Breast epithelium (tissue), 4 donors: ENCODE results near the gene MCF2L2. TPM values are rescaled to one million over a fixed set of nuclear protein-coding genes. Genes with fewer than 3 reads are reported as not detected.
"Not testable (repeated sequence)": the region's sequence is repeated elsewhere in the genome, so short reads cannot be mapped to it uniquely, and the experiment has no call there.

Experiments used
- DNase-seq, 2 donors: peaks; one replicate each; pipeline ENCODE4 v3.0.0-alpha.2; 2019; ENCODE audit warnings: low spot score in 2 of 2
- H3K27ac ChIP-seq, 2 donors: fragments of 200-600 bp; sonication (generic) in 1 of 2; one replicate each; pipeline ENCODE4 v1.5.1; 2016 to 2019; ENCODE audit warnings: mild to moderate bottlenecking in 1 of 2
- H3K27me3 ChIP-seq, 2 donors: fragments of 200-600 bp; sonication (generic) in 1 of 2; one replicate each; pipeline versions ENCODE4 v1.5.1 to v1.6.0; 2017 to 2019; ENCODE audit warnings: control low read depth in 1 of 2, mild to moderate bottlenecking in 1 of 2
- H3K36me3 ChIP-seq: fragments of 200-600 bp; one replicate; pipeline ENCODE4 v1.5.1; 2019
- H3K4me1 ChIP-seq, 2 donors: fragments of 200-600 bp; sonication (generic); one replicate each; pipeline ENCODE4 v1.5.1; 2016 to 2019; ENCODE audit warnings: control low read depth in 1 of 2
- H3K4me3 ChIP-seq, 3 donors: fragments of 200-600 bp; sonication (generic); 1 replicate in 2 of 3; 2 replicates in 1 of 3; pipeline ENCODE4 v1.5.1; 2016 to 2019; ENCODE audit warnings: mild to moderate bottlenecking in 3 of 3, moderate library complexity in 2 of 3
- H3K9me3 ChIP-seq, 2 donors: fragments of 200-600 bp; sonication (generic) in 1 of 2; one replicate each; pipeline ENCODE4 v1.5.1; 2016 to 2019; ENCODE audit warnings: control low read depth in 1 of 2
- POLR2A ChIP-seq: fragments of 450-650 bp; IDR thresholded peaks from one replicate; pipeline ENCODE4 v1.6.1; 2016; ENCODE audit warnings: antibody characterized with exemption, mild to moderate bottlenecking, moderate library complexity
- POLR2AphosphoS5 ChIP-seq, 3 donors: sonication (generic); formaldehyde crosslinking; IDR thresholded peaks; one replicate each; pipeline ENCODE4 v1.6.1; 2017; ENCODE audit warnings: antibody characterized with exemption in 3 of 3
- intact Hi-C: fragments of 100-400 bp; cut with DNase I; formaldehyde crosslinking; loops from one replicate; pipeline ENCODE4 v1.15.1; 2023; ENCODE audit warnings: low total_unique reads
- total RNA-seq, 3 donors: library from RNA; depleted of rRNA; stranded (reverse); fragments of >200 nt; gene quantifications; one replicate each; pipeline ENCODE4 v1.1.0, GENCODE V29; 2016
- TF ChIP-seq, protein P1 (sequence below), 3 donors: fragments of 450-650 bp; IDR thresholded peaks; one replicate each; pipeline ENCODE4 v1.5.1; 2016 to 2017; ENCODE audit warnings: antibody characterized with exemption in 3 of 3, mild to moderate bottlenecking in 3 of 3, moderate library complexity in 3 of 3

Gene MCF2L2
- total RNA-seq, 3 donors from 2014 or later: 0.64 to 1.5 (median 1.3) TPM

DNA sequence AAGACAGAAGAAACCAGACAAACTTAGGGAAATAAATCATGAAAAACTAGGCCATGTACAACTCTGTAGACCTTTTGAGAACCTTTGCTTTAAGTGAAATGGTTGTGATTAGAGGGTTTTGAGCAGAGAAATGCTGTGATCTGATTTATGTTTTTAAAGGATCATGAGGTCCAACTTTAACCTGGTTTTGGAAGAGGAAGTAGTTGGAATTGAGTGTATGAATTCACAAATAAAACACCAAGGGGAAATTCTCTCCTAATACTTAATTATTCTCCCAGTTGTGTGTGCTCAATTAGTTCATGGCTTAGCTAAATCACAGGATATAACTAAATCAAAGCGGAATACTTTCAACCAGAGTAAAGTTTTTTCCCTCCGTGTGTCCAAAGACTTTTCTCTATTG, 45.5 kb upstream of the MCF2L2 start:
- Histone ChIP-seq H3K4me3 (no peak overlapping the region), H3K27ac (peak overlapping the region in 1 of 2 donors; percentile 19), H3K36me3 (no peaks in the 10 kb centered on the region), H3K9me3 (no peaks in the 10 kb centered on the region), H3K27me3 (no peaks in the 10 kb centered on the region), H3K4me1 (no peaks in the 10 kb centered on the region)
- TF ChIP-seq, protein P1, sequence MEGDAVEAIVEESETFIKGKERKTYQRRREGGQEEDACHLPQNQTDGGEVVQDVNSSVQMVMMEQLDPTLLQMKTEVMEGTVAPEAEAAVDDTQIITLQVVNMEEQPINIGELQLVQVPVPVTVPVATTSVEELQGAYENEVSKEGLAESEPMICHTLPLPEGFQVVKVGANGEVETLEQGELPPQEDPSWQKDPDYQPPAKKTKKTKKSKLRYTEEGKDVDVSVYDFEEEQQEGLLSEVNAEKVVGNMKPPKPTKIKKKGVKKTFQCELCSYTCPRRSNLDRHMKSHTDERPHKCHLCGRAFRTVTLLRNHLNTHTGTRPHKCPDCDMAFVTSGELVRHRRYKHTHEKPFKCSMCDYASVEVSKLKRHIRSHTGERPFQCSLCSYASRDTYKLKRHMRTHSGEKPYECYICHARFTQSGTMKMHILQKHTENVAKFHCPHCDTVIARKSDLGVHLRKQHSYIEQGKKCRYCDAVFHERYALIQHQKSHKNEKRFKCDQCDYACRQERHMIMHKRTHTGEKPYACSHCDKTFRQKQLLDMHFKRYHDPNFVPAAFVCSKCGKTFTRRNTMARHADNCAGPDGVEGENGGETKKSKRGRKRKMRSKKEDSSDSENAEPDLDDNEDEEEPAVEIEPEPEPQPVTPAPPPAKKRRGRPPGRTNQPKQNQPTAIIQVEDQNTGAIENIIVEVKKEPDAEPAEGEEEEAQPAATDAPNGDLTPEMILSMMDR (IDR thresholded peaks at IDR 0.05): no peak
- no peak for TF ChIP-seq POLR2AphosphoS5 (IDR thresholded peaks at IDR 0.05)
- no peak for TF ChIP-seq POLR2A
- intact Hi-C loops: no loop called here
- no peak for DNase-seq

DNA sequence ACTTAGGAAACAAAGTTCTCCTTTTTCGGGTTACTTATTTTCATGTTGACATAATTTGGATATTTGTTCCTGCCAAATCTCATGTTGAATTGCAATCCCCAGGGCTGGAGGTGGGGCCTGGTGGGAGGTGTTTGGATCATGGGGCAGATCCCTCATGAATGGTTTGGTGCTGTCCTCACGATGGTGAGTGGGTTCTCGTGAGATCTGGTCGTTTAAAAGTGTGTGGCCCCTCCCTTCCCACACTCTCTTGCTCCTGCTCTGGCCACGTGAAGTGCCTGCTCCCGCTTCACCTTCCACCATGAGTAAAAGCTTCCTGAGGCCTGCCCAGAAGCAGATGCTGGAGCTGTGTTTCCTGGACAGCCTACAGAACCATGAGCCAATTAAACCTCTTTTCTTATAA, 43.7 kb upstream of the MCF2L2 start:
- H3K4me3 ChIP-seq: no peak overlapping the region

DNA sequence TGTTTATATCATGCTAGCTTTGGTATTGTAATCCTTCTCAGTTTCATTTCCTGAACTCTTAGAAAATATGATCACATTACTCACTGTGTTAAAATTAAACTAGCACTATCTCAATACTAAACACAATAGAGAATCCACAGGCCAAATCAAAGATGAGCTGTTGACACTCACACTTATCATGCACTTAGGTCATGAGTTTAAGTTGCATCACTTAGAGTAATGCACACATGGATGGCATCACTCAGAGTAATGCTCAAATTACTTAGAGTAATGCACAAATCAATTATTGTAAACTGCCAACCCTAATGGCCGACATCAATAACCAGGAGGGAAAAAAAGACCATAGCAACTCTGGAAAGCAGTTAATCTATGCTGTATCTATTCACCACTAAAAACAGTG, 40.0 kb upstream of the MCF2L2 start:
- H3K27ac ChIP-seq: no peak overlapping the region
- no peaks in the 10 kb centered on the region for H3K9me3 ChIP-seq
- DNase-seq: no peak
- no peaks in the 10 kb centered on the region for H3K4me1 ChIP-seq
- no peaks in the 10 kb centered on the region for H3K36me3 ChIP-seq
- no peaks in the 10 kb centered on the region for H3K27me3 ChIP-seq
- intact Hi-C loops: loop anchor here (5.0 kb wide), 1 partner anchor 299 kb away; no protein-coding TSS in a partner anchor
- TF ChIP-seq POLR2A (no peak), POLR2AphosphoS5 (IDR thresholded peaks at IDR 0.05) (no peak)
- TF ChIP-seq, protein P1 (IDR thresholded peaks at IDR 0.05): no peak
- H3K4me3 ChIP-seq: no peak overlapping the region

More for the DNA sequence above, 43.7 kb upstream of the MCF2L2 start:
- TF ChIP-seq, protein P1 (IDR thresholded peaks at IDR 0.05): no peak
- TF ChIP-seq POLR2A (no peak), POLR2AphosphoS5 (IDR thresholded peaks at IDR 0.05) (no peak)
- Histone ChIP-seq H3K27me3 (no peaks in the 10 kb centered on the region), H3K9me3 (no peaks in the 10 kb centered on the region), H3K36me3 (no peaks in the 10 kb centered on the region), H3K27ac (no peak overlapping the region), H3K4me1 (no peaks in the 10 kb centered on the region)
- intact Hi-C loops: no loop called here
- no peak for DNase-seq

DNA sequence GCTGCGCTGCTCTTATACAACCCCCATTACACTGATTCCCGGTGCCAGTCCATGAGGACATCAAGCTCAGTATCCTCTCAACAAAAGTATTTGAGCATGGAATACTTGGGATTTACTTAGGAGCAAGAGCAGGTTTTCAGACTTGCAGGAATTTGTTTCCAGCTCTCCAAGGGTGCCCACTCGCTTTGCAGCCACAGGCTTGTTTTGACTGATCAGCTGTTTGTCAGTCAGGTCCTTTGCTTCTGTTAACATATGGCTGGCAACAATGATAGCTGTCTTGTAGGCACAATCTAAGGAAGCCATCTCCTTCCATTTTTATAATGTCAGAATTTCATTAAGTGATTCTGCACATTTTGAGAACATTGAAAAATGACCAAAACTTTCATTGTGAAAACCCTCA, 38.2 kb upstream of the MCF2L2 start:
- TF ChIP-seq, protein P1 (IDR thresholded peaks at IDR 0.05): no peak
- TF ChIP-seq POLR2A (no peak), POLR2AphosphoS5 (IDR thresholded peaks at IDR 0.05) (no peak)

DNA sequence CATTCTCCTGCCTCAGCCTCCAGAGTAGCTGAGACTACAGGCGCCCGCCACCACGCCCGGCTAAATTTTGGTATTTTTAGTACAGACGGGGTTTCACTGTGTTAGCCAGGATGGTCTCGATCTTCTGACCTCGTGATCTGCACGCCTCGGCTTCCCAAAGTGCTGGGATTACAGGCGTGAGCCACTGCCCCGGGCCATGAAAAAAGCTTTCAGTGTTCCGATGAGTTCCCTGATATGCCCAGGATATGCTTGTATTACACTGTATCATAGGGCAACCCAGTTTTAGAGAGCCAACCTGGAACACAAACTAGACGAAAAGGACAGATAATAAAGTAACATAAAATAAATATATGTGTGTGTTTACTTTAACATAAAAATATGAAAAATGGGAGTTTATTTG, 37.3 kb upstream of the MCF2L2 start:
- DNase-seq, H3K36me3 ChIP-seq, H3K9me3 ChIP-seq, H3K4me3 ChIP-seq, H3K27ac ChIP-seq, H3K4me1 ChIP-seq, H3K27me3 ChIP-seq: not testable (repeated sequence)
- intact Hi-C loops: loop anchor here (5.0 kb wide), 1 partner anchor 302 kb away; no protein-coding TSS in a partner anchor

More for the DNA sequence above, 38.2 kb upstream of the MCF2L2 start:
- Histone ChIP-seq H3K4me3 (no peak overlapping the region), H3K27ac (no peak overlapping the region), H3K36me3 (no peaks in the 10 kb centered on the region), H3K4me1 (no peaks in the 10 kb centered on the region), H3K27me3 (no peaks in the 10 kb centered on the region), H3K9me3 (no peaks in the 10 kb centered on the region)
- no peak for DNase-seq
- intact Hi-C loops: loop anchor here (5.0 kb wide), 1 partner anchor 301 kb away; no protein-coding TSS in a partner anchor

DNA sequence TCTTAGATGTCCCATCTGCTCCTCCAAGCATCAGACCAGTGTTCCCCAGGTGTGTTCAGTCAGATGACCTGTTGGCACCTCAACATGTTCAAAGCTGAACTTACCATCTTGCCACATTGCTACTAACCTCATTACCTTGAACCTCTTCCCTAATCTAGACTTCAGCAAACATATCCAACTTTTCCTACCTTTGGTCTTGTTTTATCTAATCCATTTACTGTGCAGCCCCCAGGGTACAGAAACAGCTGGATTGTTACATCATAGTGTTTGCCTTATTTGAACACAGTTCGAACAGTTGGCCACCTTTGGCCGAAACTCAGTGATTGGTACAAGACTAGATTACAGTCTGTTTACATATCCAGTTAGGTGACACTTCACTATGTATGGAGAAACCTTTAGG, 36.1 kb upstream of the MCF2L2 start:
- Histone ChIP-seq H3K4me1 (no peaks in the 10 kb centered on the region), H3K9me3 (no peaks in the 10 kb centered on the region), H3K36me3 (no peaks in the 10 kb centered on the region), H3K4me3 (no peak overlapping the region), H3K27ac (no peak overlapping the region), H3K27me3 (no peaks in the 10 kb centered on the region)
- DNase-seq: no peak
- intact Hi-C loops: no loop called here
- TF ChIP-seq POLR2AphosphoS5 (IDR thresholded peaks at IDR 0.05) (no peak), POLR2A (no peak)
- TF ChIP-seq, protein P1 (IDR thresholded peaks at IDR 0.05): no peak
